Measurements from ENCODE around the gene VWA2.

VWA2 gene

DNA sequence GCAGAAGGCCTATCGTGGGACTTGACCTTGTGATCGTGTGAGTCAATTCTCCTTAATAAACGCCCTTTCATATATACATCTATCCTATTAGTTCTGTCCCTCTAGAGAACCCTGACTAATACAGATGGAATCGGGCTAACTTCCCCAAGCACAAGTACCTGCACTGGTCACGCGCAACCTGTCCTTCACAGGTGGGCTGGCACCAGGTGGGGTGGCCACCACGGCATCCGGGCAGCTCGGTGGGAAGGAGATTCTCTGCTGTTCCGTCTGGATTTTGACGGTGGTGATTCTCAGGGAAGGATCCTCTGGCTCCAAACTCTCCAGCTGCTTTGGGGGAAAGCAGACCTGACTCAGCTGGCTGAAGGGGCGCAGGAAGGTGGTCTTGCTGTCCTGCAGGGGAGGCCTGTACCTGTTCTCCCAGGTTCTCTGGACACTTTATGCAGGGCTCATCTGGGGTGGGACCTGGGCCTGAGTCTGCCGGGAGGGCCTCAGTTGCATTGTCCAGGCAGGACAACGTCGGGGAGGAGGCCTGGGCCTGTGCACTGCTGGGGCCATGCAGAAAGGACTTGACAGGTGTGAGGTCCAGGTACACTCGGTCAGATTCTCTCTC is 61.1 kb downstream of the VWA2 start:
- Histone ChIP-seq H3K36me3 (ENCODE audit: insufficient read depth, low read length) (no peaks in the 10 kb centered on the region), H3K9ac (ENCODE audit: low read depth, low read length, poor library complexity, severe bottlenecking) (no peak overlapping the region), H3K79me2 (ENCODE audit: insufficient read depth, low read length) (no peaks in the 10 kb centered on the region), H2AFZ (ENCODE audit: low read length) (no peak overlapping the region), H3K9me3 (ENCODE audit: insufficient read depth, low read depth, low read length) (peaks cover 15% of the 10 kb centered on the region), H3K4me3 (ENCODE audit: low read length, poor library complexity, severe bottlenecking) (no peak overlapping the region), H4K20me1 (ENCODE audit: insufficient read depth, low read length, poor library complexity, severe bottlenecking) (no peaks in the 10 kb centered on the region), H3F3A (ENCODE audit: low read depth) (0 out of 2 replicates have a peak, but pooled peaks cover 2% of the 10 kb centered on the region), H3K4me1 (ENCODE audit: insufficient read depth, low read length, poor library complexity, severe bottlenecking) (peaks cover 7% of the 10 kb centered on the region), H3K27me3 (ENCODE audit: insufficient read depth, low read length, poor library complexity, severe bottlenecking) (no peaks in the 10 kb centered on the region), H3K4me2 (ENCODE audit: low read depth, low read length, poor library complexity, severe bottlenecking) (no peak overlapping the region), H3K9me2 (replicated peaks; ENCODE audit: low read depth, low read length) (no peaks in the 10 kb centered on the region)
- TF ChIP-seq CTCF (conservative IDR thresholded peaks at IDR 0.05; ENCODE audit: low read length) (no peak), EZH2phosphoT487 (IDR thresholded peaks at IDR 0.05; ENCODE audit: borderline replicate concordance) (no peak)

- H4K20me1 ChIP-seq (ENCODE audit: insufficient read depth, low read length, poor library complexity, severe bottlenecking): no peaks in the 10 kb centered on the region
- no peak for TF ChIP-seq EZH2phosphoT487 (IDR thresholded peaks at IDR 0.05; ENCODE audit: borderline replicate concordance)
- no peak for TF ChIP-seq CTCF (conservative IDR thresholded peaks at IDR 0.05; ENCODE audit: low read length)
- H3K9me3 ChIP-seq (ENCODE audit: insufficient read depth, low read depth, low read length): peaks cover 5% of the 10 kb centered on the region; the same call in 1 of the 2 replicates
- H3K4me2 ChIP-seq (ENCODE audit: low read depth, low read length, poor library complexity, severe bottlenecking): no peak overlapping the region
- H3K4me1 ChIP-seq (ENCODE audit: insufficient read depth, low read length, poor library complexity, severe bottlenecking): peaks cover 4% of the 10 kb centered on the region
- H2AFZ ChIP-seq (ENCODE audit: low read length): no peak overlapping the region
- H3K36me3 ChIP-seq (ENCODE audit: insufficient read depth, low read length): no peaks in the 10 kb centered on the region
- H3K9me2 ChIP-seq (replicated peaks; ENCODE audit: low read depth, low read length): no peaks in the 10 kb centered on the region
- no peaks in the 10 kb centered on the region for H3F3A ChIP-seq (ENCODE audit: low read depth)
- H3K4me3 ChIP-seq (ENCODE audit: low read length, poor library complexity, severe bottlenecking): no peak overlapping the region
- H3K79me2 ChIP-seq (ENCODE audit: insufficient read depth, low read length): no peaks in the 10 kb centered on the region
- no peaks in the 10 kb centered on the region for H3K27me3 ChIP-seq (ENCODE audit: insufficient read depth, low read length, poor library complexity, severe bottlenecking)
- H3K9ac ChIP-seq (ENCODE audit: low read depth, low read length, poor library complexity, severe bottlenecking): no peak overlapping the region
Observed at GRCh38 chr10:114301177-114301576, 62.1 kb downstream of the VWA2 start.

GRCh38 chr10:114301951-114302710 is 63.1 kb downstream of the VWA2 start:
- Histone ChIP-seq H3K4me1 (ENCODE audit: insufficient read depth, low read length, poor library complexity, severe bottlenecking) (peaks cover 4% of the 10 kb centered on the region), H3K9ac (ENCODE audit: low read depth, low read length, poor library complexity, severe bottlenecking) (no peak overlapping the region), H2AFZ (ENCODE audit: low read length) (no peak overlapping the region), H4K20me1 (ENCODE audit: insufficient read depth, low read length, poor library complexity, severe bottlenecking) (no peaks in the 10 kb centered on the region), H3K9me3 (ENCODE audit: insufficient read depth, low read depth, low read length) (no peaks in the 10 kb centered on the region), H3K9me2 (replicated peaks; ENCODE audit: low read depth, low read length) (no peaks in the 10 kb centered on the region), H3K4me3 (ENCODE audit: low read length, poor library complexity, severe bottlenecking) (no peak overlapping the region), H3K36me3 (ENCODE audit: insufficient read depth, low read length) (no peaks in the 10 kb centered on the region), H3K79me2 (ENCODE audit: insufficient read depth, low read length) (no peaks in the 10 kb centered on the region), H3K27me3 (ENCODE audit: insufficient read depth, low read length, poor library complexity, severe bottlenecking) (no peaks in the 10 kb centered on the region), H3K4me2 (ENCODE audit: low read depth, low read length, poor library complexity, severe bottlenecking) (no peak overlapping the region), H3F3A (ENCODE audit: low read depth) (no peaks in the 10 kb centered on the region)
- TF ChIP-seq EZH2phosphoT487 (IDR thresholded peaks at IDR 0.05; ENCODE audit: borderline replicate concordance) (no peak), CTCF (conservative IDR thresholded peaks at IDR 0.05; ENCODE audit: low read length) (0 out of 2 replicates have a peak, but pooled peaks have one; percentile 19)
